ENCODE results near the gene FOXL3.

DNA sequence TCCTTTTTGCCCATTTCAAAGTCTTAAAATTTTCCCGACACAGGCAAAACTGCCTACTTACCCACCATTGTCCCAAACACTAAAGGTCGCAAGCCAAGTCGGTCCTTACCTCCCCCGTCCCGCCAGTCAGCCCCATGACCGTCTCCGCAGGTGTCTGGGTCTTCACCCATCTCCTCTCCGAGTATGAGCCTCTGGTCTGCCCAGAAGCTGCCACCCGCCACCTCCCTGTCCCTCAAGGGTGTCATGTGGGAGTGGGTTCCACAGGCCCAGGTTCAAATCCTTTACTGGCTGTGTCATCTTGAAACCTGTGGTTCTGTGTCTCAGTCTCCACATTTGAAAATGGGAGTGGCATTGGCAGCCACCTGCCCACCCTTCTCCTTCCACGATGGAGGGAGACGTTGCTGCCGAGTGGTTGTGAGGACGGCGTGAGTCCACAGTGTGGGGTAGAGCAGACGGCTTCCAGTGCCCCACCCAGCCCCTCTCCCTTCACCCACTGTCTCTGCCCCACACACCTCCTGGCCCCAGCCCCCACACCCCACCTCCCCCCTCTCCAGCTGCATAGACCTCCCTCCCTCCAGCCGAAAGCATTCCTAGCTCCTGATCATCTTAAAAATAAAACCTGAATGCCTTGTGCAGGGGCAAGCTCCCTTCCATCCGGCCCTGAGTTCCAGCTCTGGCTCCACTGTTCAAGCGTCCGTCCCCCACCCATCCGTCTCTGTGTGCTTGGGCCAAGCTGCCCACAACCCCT lies 35.3 kb downstream of the FOXL3 start:
- TF ChIP-seq BHLHE40 (IDR thresholded peaks at IDR 0.05; ENCODE audit: low read depth, low read length) (no peak), RCOR1 (IDR thresholded peaks at IDR 0.05; ENCODE audit: low read depth, low read length) (no peak), CHD4 (IDR thresholded peaks at IDR 0.05; ENCODE audit: borderline replicate concordance) (no peak), TP53 (CRISPR knock-in tag; IDR thresholded peaks at IDR 0.05) (no peak)
- TF ChIP-seq, protein P1, sequence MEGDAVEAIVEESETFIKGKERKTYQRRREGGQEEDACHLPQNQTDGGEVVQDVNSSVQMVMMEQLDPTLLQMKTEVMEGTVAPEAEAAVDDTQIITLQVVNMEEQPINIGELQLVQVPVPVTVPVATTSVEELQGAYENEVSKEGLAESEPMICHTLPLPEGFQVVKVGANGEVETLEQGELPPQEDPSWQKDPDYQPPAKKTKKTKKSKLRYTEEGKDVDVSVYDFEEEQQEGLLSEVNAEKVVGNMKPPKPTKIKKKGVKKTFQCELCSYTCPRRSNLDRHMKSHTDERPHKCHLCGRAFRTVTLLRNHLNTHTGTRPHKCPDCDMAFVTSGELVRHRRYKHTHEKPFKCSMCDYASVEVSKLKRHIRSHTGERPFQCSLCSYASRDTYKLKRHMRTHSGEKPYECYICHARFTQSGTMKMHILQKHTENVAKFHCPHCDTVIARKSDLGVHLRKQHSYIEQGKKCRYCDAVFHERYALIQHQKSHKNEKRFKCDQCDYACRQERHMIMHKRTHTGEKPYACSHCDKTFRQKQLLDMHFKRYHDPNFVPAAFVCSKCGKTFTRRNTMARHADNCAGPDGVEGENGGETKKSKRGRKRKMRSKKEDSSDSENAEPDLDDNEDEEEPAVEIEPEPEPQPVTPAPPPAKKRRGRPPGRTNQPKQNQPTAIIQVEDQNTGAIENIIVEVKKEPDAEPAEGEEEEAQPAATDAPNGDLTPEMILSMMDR (IDR thresholded peaks at IDR 0.05), result no peak

All from A549 (cell line).